Measurements from ENCODE around the gene FLNC. TPM values are rescaled to one million over a fixed set of nuclear protein-coding genes. Genes with fewer than 3 reads are reported as not detected.

FLNC gene
- total and polyA plus RNA-seq, 8 donors = 14.3 to 34.7 (median 23.6) TPM

- H3K4me1 ChIP-seq = no peaks in the 10 kb centered on the region
- no peak for TF ChIP-seq CTCF (IDR thresholded peaks at IDR 0.05)
- no peaks in the 10 kb centered on the region for H3K36me3 ChIP-seq
- no peak for ATAC-seq
- no peak overlapping the region for H3K27ac ChIP-seq
- DNase-seq = no peak
- no peaks in the 10 kb centered on the region for H3K9me3 ChIP-seq
- H3K4me3 ChIP-seq = no peak overlapping the region
- intact Hi-C loops (cut with DNase I) = no loop called here
- H3K27me3 ChIP-seq = no peaks in the 10 kb centered on the region
Measured at GRCh38 chr7:128848289-128849155, 18.3 kb downstream of the FLNC start.

GRCh38 chr7:128849156-128849515 lies 18.9 kb downstream of the FLNC start:
- DNase-seq (no peak), ATAC-seq (no peak)
- TF ChIP-seq CTCF (IDR thresholded peaks at IDR 0.05) = no peak
- Histone ChIP-seq H3K4me1 (no peaks in the 10 kb centered on the region), H3K27ac (no peak overlapping the region), H3K4me3 (no peak overlapping the region), H3K36me3 (no peaks in the 10 kb centered on the region), H3K9me3 (no peaks in the 10 kb centered on the region), H3K27me3 (no peaks in the 10 kb centered on the region)
- intact Hi-C loops (cut with DNase I) = no loop called here

GRCh38 chr7:128849804-128850490 lies 19.7 kb downstream of the FLNC start:
- H3K4me1 ChIP-seq = no peaks in the 10 kb centered on the region
- ATAC-seq = no peak
- no peak overlapping the region for H3K27ac ChIP-seq
- no peaks in the 10 kb centered on the region for H3K9me3 ChIP-seq
- no peak overlapping the region for H3K4me3 ChIP-seq
- intact Hi-C loops (cut with DNase I) = no loop called here
- H3K36me3 ChIP-seq = no peaks in the 10 kb centered on the region
- no peak for TF ChIP-seq CTCF (IDR thresholded peaks at IDR 0.05)
- no peaks in the 10 kb centered on the region for H3K27me3 ChIP-seq
- DNase-seq = no peak

GRCh38 chr7:128852537-128853254 lies 22.5 kb downstream of the FLNC start:
- no peaks in the 10 kb centered on the region for H3K27me3 ChIP-seq
- H3K4me3 ChIP-seq = no peak overlapping the region
- ATAC-seq (no peak), DNase-seq (no peak)
- no peak for TF ChIP-seq CTCF (IDR thresholded peaks at IDR 0.05)
- H3K9me3 ChIP-seq = no peaks in the 10 kb centered on the region
- no peaks in the 10 kb centered on the region for H3K4me1 ChIP-seq
- no peaks in the 10 kb centered on the region for H3K36me3 ChIP-seq
- no peak overlapping the region for H3K27ac ChIP-seq
- intact Hi-C loops (cut with DNase I) = no loop called here

GRCh38 chr7:128853799-128854198 lies 23.6 kb downstream of the FLNC start:
- DNase-seq = no peak

More at GRCh38 chr7:128853799-128854198, 23.6 kb downstream of the FLNC start:
- intact Hi-C loops (cut with DNase I) = no loop called here
- no peak for TF ChIP-seq CTCF (IDR thresholded peaks at IDR 0.05)
- H3K4me1 ChIP-seq = no peaks in the 10 kb centered on the region
- H3K4me3 ChIP-seq = no peak overlapping the region
- ATAC-seq = no peak
- no peaks in the 10 kb centered on the region for H3K9me3 ChIP-seq
- H3K27me3 ChIP-seq = no peaks in the 10 kb centered on the region
- no peaks in the 10 kb centered on the region for H3K36me3 ChIP-seq
- no peak overlapping the region for H3K27ac ChIP-seq
